Stimulated activated CD8-positive, alpha-beta memory T cell treated with anti-CD3 and anti-CD28 coated beads, Interleukin-7, amount 100 ng/mL, for 4 hours (primary cell): ENCODE results near the gene DLEC1.
"Not testable (repeated sequence)": the region's sequence is repeated elsewhere in the genome, so short reads cannot be mapped to it uniquely, and the experiment has no call there.

Source experiments
- DNase-seq, 2 donors: peaks; one replicate each; pipeline ENCODE4 v3.0.0-alpha.2; 2020; ENCODE audit warnings: low read depth in 2 of 2

Gene DLEC1

GRCh38 chr3:38036286-38036685 is 2.7 kb upstream of the DLEC1 start:
- no peak for DNase-seq

GRCh38 chr3:38036906-38037305 is 2.1 kb upstream of the DLEC1 start:
- DNase-seq = no peak

- DNase-seq = peak in 1 of 2 donors; percentile 52
Measured at GRCh38 chr3:38038447-38038911, 529 bp upstream of the DLEC1 start.

- DNase-seq = peak; percentile 39 to 40
Measured at GRCh38 chr3:38039899-38040261, 872 bp downstream of the DLEC1 start.

GRCh38 chr3:38040401-38040800 is 1.4 kb downstream of the DLEC1 start:
- no peak for DNase-seq

GRCh38 chr3:38043486-38043885 is 4.5 kb downstream of the DLEC1 start:
- DNase-seq = no peak

- no peak for DNase-seq
Measured at GRCh38 chr3:38046027-38046426, 7.0 kb downstream of the DLEC1 start.

- no peak for DNase-seq
Measured at GRCh38 chr3:38046821-38047220, 7.8 kb downstream of the DLEC1 start.

GRCh38 chr3:38047896-38048295 is 8.9 kb downstream of the DLEC1 start:
- DNase-seq = no peak

GRCh38 chr3:38049358-38050126 is 10.5 kb downstream of the DLEC1 start:
- no peak for DNase-seq

- no peak for DNase-seq
Measured at GRCh38 chr3:38051131-38051530, 12.1 kb downstream of the DLEC1 start.

GRCh38 chr3:38053286-38053685 is 14.3 kb downstream of the DLEC1 start:
- DNase-seq = not testable (repeated sequence)

- DNase-seq = not testable (repeated sequence)
Measured at GRCh38 chr3:38053813-38054498, 14.9 kb downstream of the DLEC1 start.

- no peak for DNase-seq
Measured at GRCh38 chr3:38054499-38055001, 15.5 kb downstream of the DLEC1 start.

GRCh38 chr3:38059148-38059547 is 20.1 kb downstream of the DLEC1 start:
- no peak for DNase-seq

- no peak for DNase-seq
Measured at GRCh38 chr3:38059591-38059990, 20.6 kb downstream of the DLEC1 start.

GRCh38 chr3:38062809-38063208 is 23.8 kb downstream of the DLEC1 start:
- no peak for DNase-seq

GRCh38 chr3:38064453-38064852 is 25.4 kb downstream of the DLEC1 start:
- DNase-seq = not testable (repeated sequence)

- no peak for DNase-seq
Measured at GRCh38 chr3:38067508-38068233, 28.7 kb downstream of the DLEC1 start.

- DNase-seq = no peak
Measured at GRCh38 chr3:38070013-38070412, 31.0 kb downstream of the DLEC1 start.

GRCh38 chr3:38077073-38077472 is 38.1 kb downstream of the DLEC1 start:
- not testable (repeated sequence) for DNase-seq

- not testable (repeated sequence) for DNase-seq
Measured at GRCh38 chr3:38082296-38082695, 43.3 kb downstream of the DLEC1 start.
